GM12874 (cell line): ENCODE data around the gene NXPE2.

Source experiments
- CTCF ChIP-seq: IDR thresholded peaks from 2 replicates; pipeline ENCODE4 v1.5.1; 2011; ENCODE audit warnings: low read depth, mild to moderate bottlenecking, control low read depth, low read length, moderate library complexity; ENCODE audit not compliant: insufficient read depth

Gene NXPE2

GRCh38 chr11:114713756-114714155, 35.4 kb downstream of the NXPE2 start:
- no peak for TF ChIP-seq CTCF

DNA sequence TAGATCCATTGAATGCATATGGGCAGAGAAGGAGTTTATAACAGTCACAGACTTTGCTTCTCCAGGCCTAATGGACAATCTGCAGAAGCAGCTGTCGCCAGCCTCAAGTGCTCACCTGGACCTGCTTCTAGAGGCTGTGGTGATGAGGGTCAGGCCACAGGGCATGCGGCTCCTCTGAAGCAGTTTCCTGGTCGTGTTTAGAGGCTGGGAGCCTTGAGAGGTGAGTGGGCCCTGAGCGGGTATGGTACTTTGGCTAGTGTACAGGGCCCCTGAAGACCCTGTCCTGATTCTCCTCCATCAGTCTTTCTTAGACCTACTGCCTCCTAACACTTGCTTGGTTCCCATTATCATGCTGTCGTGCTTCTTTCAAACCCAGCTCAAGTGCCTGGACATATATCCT, 41.2 kb downstream of the NXPE2 start:
- no peak for TF ChIP-seq CTCF

DNA sequence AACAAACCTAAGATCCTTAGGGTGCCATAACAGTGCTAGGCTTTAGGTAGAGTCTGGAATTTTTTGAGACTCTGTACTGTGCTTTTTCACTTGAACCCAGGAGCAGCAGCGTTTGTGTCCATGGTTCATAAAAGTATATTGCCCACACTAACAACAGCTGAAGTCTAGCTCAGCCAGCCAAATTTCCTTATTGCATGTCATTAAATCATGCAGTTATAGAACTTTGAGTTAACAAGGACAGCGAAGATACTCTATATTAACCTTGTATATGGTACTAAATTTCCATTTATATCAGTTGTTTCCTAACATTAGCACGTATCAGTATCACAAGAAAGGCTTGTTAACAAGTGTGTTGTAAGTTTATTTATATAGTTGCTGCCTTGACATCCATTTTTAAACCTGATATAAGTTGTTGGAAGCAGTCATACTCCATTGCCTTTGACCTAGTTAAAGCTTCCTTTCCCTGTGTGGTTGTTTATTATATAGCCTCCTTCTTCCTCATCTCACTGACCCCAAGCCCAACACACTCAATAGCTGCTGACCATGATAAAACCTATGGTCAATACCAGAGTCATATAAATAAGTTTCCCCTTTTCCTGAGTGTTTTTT, 46.7 kb downstream of the NXPE2 start:
- TF ChIP-seq CTCF = no peak

DNA sequence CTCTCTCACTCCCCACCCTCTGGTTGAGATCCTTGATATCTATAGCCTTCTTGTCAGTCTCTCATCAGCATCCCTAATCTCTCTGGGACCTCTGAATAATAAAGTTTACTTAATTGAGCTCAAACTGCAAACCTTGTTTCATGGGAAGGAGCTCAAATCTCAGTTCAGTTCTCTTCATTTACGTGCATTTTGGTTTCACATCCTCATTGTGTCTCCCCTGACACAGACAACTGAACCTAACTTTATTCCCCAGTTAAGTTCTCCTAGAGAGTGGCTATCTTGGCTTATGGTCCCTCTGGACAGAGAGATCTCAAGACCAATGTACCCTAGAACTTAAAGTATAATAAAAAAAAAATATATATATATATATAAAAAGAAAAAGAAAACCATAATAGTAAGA, 47.3 kb downstream of the NXPE2 start:
- no peak for TF ChIP-seq CTCF

DNA sequence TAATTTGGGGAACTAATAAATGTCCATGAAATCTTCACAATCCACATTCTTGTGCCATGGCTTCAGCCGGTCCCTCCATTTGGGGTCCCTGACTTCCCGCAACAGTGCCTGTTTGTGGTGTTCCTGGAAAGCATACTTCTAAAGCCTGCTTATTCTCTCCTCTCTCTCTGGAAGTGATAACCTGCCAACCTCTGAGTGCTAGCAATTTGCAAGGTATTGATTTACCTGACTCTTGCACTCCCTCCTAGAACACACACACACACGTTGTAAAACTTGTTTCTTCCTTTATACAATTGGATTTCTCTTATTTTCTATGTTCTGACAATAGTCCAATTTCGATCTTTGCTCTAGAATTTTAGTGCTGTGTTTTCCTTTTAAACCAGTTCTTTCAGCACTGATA, 58.5 kb downstream of the NXPE2 start:
- TF ChIP-seq CTCF = no peak

DNA sequence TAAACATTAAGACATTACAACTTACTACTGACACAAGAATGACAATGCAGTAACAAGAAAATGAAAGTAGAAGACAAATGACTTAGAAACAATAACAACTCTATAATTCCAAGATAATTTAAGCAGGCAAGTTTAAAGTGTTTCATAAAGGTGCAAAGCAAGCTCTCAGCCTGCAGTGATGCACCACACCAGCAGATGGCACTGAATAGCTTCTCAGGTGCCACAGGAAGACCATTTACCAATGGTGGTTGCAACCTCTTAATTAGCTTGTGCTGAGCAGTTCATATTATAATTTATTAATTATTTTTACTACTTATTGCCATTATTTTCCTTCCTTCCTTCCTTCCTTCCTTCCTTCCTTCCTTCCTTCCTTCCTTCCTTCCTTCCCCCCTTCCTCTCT, 60.6 kb downstream of the NXPE2 start:
- peak; percentile 77 for TF ChIP-seq CTCF

DNA sequence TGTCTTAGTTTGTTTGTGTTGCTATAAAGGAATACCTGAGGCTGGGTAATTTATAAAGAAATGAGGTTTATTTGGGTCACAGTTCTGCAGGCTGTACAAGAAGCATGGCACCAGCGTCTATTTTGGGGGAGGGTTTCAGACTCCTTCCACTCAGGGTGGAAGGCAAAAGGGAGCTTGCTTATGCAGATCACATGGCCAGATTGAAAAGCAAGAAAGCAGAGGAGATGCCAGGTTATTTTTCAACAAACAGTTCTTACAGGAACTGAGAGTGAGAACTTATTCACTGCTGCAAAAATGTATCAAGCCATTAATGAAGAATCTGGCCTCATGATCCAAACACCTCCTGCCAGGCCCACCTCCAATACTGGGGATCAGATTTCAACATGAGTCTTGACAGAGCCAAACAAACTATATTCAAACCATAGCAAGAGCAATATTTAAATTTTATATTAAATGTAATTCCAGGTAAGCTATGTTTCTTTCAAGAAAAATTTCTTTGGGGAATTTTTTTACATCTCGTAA, 66.9 kb downstream of the NXPE2 start:
- no peak for TF ChIP-seq CTCF

DNA sequence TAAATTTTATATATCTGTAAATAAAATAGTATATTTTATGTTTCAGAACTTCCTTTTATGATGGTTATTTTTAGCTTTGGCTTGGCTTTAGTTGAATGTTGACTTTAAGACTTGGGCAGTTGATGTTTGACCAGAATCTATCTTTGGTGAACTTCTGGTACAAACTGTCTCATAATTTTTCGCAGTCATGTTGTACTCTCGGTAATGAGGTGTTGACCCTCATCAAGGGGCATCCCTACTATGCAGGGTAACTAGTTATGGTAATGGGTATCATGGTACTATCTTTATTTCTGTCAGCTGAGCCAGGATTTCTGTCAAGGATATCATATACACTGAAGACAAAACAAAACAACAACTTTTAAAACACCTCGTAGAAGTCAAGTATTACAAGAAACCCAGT, 67.7 kb downstream of the NXPE2 start:
- no peak for TF ChIP-seq CTCF
